ENCODE results near the gene CDC34.

The CDC34 gene, protein sequence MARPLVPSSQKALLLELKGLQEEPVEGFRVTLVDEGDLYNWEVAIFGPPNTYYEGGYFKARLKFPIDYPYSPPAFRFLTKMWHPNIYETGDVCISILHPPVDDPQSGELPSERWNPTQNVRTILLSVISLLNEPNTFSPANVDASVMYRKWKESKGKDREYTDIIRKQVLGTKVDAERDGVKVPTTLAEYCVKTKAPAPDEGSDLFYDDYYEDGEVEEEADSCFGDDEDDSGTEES

DNA sequence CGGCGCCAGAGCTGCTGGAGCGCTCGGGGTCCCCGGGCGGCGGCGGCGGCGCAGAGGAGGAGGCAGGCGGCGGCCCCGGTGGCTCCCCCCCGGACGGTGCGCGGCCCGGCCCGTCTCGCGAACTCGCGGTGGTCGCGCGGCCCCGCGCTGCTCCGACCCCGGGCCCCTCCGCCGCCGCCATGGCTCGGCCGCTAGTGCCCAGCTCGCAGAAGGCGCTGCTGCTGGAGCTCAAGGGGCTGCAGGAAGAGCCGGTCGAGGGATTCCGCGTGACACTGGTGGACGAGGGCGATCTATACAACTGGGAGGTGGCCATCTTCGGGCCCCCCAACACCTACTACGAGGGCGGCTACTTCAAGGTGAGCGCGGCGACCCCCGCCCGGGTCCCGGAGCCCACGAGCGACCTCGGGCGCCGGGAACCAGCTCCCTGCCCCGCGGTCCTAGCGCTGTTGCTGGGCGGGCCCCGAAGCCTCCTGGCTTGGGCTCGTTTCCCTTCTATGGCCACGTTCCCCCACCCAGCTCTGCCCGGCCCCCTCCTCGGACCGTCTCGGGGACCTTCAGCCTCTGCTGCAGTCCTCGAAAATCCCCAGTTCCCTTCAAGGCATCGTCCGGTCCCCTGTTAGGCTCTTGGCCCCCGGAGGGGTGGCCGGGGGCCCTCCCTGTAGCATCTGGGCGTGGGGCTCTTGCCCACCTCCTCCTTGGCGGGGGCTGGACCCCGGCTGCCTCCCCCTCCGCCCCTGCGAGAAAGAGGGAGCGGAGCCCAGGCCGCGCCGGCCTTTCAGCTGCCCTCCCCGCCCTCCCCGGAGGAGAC, at the start of gene CDC34:
CDC34 (plus strand) TSS at position 8 of the 808 bp plus-strand sequence; CDS start at position 180, 172 bp downstream.
- in situ Hi-C loops (cut with HindIII; ENCODE audit: low sequenced_read_pairs) = no loop called here

DNA sequence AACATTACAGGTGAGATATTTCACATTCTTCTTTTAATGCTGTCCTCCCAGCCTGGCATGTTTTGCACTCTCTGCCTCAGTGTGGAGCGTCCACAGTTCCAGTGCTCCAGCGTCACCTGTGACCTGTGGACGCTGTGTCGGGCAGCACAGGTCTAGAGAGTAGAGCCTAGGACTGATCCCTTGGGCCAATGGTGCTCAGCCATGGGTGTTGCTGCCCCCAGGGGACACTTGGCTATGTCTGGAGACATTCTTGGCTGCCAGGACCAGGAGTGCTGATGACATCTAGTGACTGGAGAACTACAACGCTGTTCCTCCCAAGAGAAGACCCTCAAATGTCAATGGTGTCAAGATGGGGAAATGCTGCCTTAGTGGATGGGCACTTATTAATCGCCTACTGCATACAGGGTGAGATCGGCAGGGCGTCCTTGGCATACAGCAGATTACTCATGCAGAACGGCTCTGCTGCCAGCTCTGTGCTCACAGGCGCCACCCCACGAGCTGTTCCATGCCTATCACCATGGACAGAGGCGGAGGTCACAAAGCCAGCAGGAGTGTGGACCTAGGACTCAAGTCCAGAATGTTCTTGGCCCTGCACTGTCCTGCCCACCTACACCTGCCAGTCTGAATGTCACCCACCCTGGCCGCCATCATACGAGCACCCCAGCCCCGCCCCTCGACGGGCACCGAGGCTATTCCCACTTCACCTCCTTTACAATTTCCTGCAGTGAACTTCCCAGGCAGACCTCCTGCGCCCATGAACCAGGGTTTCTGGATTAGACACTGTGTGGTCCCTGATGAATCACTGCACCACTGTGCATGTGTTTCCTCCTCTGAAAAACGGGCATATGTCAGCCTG, 49.1 kb upstream of the CDC34 start:
- in situ Hi-C loops (cut with HindIII; ENCODE audit: low sequenced_read_pairs) = no loop called here

DNA sequence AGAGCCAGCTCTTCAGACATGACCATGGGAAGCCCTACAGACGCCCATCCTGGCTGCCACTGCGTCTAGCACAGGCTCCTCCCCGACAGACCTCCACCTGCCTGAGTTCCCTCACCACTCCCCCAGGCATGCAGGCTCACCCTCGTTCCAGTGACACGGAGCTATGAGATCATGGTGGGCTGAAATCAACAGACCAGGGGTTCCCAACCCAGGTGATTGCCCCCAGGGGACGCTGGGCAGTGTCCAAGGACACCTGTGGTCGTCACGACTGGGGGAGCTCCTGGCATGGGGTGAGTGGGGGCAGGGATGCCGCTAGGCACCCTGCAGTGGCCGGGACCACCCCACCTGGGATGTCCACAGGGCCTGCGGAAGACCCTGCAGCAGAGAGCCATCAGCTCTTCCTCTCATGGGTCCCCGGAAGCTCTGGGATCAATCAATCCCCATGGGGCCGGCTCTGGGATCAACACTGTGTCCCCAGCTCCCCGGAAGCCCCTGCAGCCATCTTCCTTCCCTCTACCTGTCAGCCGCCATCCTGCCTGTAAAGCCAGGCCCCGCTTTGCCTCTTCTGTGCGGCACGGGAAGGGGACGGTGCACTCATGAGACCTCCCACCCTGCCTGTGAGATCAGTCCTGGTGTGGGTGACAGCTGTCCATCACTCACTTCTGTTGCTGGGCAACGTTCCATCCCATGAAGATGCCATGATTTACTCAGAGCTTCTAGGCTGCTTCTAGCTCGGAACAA, 48.1 kb upstream of the CDC34 start:
- in situ Hi-C loops (cut with HindIII; ENCODE audit: low sequenced_read_pairs) = no loop called here

DNA sequence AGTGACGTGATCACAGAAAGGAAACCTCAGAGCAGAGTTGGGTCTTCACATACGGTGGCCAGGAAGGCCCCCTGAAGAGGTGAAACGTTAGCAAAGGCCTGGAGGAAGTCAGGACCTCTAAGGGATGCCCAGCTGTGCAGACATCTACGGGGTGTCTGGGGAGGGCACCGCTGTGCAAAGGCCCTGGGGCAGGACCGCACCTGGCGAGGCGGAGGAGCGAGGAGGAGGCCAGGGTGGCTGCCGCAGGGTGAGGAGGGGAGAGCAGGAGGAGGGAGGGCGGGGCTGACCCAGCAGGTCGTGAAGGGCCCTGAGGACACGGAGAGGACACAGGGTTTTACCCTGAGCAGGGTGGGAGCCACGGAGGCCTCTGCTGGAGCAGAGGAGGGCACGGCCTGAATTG, 47.1 kb upstream of the CDC34 start:
- in situ Hi-C loops (cut with HindIII; ENCODE audit: low sequenced_read_pairs) = no loop called here

DNA sequence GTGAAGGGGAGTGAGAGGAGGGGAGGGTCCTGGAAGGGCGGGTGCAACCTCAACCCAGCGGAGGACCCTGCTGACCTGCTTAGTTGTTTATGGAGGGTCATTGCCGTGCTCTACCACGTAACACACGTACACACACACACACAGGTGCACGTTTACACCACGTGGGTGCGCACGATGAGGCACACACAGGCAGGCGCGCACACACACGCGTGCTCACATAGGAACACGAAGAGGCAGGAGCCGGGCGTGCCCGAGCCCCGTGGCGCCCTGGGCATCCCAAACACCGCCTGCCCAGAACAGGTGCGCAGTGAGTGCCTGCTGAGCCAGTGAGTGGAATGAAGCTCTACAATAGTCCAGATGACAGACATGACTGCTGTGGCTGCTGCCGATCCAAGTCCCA, 46.5 kb upstream of the CDC34 start:
- in situ Hi-C loops (cut with HindIII; ENCODE audit: low sequenced_read_pairs) = no loop called here

DNA sequence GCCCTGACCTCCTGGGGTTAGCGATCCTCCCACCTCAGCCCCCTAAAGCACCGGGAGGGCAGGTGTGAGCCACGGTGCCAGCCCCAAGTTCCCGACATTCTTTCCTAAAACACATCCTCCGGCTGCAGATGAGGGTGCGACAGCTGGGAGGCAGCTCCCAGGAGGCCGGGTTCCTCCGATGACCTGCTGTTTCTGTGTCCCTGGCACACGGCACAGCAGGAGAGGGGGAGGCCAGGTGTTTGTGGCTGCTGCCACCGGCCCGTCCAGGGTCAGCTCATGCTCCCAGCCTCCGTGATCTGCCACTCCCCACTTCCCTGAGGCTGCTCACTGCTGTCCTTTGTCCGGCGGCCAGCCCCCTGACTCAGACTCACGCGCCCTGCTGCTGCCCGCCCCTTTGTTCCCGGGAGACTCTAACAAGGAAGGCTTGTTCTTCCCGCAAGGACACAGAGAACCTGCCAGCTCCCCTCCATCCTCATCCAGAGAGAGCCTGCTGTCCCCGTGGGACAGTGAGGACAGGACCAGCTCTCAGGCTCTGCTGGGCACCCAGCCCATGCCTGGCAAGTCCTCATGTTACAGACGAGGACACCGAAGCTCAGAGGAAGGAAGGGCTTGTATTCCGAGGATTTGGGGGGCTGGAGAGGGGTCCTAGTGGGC, 45.9 kb upstream of the CDC34 start:
- in situ Hi-C loops (cut with HindIII; ENCODE audit: low sequenced_read_pairs) = no loop called here

DNA sequence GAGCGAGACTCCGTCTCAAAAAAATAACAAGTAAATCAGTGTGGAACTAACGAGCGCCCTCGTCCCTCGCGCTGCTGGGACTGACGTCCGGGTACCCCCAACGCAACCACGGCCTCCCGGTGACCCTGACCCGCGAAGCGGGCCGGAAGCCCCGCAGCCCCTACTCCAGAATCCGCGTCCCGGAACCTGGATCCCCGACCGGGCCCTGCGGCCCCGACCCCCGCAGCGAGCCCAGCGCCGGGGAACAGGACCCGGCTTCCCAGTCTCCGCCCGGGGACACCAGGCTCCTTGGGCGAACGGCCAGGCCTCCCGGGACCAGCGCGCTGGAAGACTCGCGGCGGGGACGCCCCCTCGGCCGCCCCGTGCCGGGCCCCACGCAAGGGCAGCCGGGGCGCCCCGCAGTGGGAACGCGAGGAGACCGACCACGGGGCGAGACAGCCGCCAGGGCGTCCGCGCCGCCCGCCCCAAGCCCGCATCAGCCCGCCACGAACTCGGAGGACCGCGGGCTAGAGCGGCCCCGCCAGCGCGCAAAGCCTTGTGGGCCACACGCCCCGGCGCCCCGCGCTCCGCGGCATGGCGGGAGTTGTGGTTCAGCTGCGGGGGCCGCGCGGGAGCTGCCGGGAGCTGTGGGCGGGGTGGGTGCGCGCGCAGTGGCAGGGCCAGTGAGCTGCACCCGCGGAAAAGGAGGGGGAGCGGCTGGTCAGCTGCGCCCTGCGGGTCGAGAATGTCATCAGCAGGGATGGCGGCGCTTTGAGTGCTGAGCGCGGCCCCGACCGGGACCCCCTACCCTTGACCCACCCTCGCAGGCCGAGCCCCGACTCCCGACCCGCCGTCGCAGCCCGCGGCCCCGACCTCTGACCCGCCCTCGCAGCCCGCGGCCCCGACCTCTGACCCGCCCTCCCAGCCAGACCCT, 42.8 kb upstream of the CDC34 start:
- in situ Hi-C loops (cut with HindIII; ENCODE audit: low sequenced_read_pairs) = no loop called here

DNA sequence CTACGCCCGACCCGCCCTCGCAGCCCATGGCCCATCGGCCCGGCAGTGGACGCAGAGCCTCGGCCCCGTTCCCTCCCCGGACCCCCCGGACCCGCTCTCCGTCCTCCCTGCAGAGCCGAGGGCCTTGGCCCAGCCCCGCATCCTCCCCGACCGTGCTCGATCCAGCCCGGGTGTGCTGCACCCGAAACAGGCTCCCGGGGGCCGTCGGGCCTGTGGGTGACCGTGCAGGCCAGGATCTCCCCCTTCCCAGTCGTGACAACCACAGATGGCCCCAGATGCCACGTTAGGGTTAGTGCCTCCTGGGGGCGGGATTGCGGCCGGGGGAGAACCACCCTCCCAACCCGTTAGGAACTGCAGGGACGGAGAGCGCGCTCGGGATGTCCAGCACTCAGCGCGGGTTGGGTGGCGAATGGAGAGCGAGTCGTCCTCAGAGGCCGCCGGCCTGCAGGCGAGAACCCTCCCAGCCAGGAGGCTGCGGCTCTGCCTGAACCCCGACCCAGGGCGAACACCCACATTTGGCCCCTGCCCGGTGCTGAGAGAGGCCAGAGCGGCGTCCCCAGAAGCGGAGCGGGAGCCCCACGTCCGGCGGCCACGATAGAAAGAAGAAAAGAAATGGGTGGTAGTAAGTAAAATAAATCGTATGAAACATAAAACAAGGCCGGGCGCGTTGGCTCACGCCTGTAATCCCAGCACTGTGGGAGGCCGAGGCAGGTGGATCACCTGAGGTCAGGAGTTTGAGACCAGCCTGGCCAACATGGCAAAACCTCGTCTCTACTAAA, 42.0 kb upstream of the CDC34 start:
- in situ Hi-C loops (cut with HindIII; ENCODE audit: low sequenced_read_pairs) = no loop called here

DNA sequence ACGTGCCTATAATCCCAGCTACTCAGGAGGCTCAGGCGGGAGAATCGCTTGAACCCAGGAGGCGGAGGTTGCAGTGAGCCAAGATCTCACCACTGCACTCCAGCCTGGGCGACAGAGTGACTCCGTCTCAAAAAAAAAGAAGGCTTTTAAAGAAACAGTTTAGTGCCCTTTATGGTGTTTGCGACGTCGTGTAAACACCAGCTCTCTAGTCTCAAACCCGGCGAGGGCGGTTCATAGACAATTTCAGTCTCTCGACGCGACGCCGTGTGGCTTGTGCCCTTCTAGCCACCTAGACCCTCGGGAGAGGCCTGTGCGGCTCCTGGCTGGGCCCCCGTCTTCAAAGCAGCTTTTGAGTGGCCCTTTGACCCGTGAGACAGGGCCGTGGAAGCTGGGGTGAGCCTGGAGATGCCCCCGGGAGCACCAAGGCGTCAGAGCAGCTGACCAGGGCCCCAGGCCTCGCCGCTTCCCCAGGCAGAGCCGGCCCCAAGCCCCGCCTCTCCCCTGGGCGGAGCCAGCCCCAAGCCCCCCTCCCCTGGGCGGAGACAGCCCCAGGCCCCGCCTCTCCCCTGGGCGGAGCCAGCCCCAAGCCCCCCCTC, 40.3 kb upstream of the CDC34 start:
- in situ Hi-C loops (cut with HindIII; ENCODE audit: low sequenced_read_pairs) = no loop called here

DNA sequence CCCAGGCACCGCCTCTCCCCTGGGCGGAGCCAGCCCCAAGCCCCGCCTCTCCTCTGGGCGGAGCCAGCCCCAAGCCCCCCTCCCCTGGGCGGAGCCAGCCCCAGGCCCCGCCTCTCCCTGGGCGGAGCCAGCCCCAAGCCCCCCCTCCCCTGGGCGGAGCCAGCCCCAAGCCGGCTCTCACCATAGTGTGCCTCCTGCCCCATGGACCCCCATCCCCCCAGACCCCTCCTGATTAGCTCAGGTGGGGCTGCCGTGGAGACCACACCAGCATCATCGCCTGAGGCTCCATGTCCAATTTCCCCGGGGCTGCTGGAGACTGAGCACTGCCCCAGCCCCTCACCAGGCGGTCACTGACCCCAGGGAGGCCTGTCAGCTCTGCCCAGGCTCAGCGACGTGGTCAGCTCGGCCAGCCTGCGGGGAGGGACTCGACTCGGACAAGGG, 39.4 kb upstream of the CDC34 start:
- in situ Hi-C loops (cut with HindIII; ENCODE audit: low sequenced_read_pairs) = no loop called here

DNA sequence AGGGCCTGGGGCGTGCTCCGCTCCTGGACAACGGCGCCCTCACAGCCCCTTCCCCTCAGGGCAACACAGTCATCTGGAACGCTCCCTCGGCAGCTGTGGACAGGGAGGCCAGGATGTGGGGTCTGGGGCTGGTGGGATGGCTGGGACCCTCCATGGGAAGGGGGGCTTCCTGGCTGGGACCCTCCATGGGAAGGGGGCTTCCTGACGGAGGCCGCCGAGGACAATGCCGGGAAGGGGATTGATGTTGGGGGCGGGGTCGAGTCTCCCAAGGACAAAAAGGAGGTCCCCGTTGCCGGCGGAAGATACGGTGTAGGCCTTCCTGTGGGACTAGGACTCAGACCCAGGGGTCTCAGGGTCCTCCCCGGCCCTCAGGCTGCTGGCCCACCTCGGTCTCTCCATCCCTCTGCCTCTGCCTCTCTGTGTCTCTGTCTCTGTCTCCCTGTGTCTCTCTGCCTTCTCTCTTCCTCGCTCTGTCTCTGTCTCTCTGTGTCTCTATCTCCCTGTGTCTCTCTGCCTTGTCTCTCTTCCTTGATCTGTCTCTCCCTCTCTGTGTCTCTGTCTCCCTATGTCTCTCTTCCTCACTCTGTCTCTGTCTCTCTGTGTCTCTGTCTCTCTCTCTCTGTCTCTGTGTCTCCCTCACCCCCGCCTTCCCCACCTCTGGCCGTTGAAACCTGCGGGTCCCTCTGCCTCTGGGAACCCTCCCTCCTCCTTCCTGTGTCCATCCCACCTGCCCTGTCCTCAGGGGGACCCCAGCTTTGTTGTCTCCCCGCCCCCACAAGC, 38.0 kb upstream of the CDC34 start:
- in situ Hi-C loops (cut with HindIII; ENCODE audit: low sequenced_read_pairs) = no loop called here

DNA sequence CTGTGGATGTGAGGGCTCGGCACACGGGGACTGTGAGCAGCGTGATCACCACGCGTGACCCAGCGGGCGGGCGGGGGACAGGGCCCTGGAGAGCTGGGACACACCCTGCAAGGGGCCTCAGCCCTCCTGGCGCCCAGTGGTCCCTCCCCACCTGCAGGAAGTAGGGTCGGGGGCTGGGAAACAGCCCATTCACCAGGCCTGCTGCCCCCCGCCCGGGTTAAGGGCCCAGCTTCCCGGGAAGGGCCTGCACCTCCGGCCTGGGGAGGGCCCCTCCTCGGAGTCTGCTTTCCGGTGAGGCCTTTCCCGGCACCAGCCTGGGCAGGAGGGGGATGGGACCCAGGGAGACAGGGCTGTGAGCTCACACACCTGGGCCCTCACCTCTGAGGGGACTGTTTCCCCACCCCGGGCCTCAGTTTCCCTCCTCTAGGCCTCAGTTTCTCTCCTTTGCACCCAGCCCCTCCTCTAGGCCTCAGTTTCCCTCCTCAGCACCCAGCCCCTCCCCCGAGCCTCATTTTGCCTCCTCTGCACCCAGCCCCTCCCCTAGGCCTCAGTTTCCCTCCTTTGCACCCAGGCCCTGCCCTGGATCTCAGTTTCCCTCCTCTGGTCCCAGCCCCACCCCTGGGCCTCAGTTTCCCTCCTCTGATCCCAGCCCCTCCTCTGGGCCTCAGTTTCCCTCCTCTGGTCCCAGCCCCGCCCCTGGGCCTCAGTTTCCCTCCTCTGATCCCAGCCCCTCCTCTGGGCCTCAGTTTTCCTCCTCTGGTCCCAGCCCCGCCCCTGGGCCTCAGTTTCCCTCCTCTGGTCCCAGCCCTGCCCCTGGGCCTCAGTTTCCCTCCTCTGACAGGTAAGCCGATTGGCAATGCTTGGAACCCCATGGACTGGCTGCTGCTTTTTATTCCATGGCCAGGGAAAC, 37.1 kb upstream of the CDC34 start:
- in situ Hi-C loops (cut with HindIII; ENCODE audit: low sequenced_read_pairs) = no loop called here

DNA sequence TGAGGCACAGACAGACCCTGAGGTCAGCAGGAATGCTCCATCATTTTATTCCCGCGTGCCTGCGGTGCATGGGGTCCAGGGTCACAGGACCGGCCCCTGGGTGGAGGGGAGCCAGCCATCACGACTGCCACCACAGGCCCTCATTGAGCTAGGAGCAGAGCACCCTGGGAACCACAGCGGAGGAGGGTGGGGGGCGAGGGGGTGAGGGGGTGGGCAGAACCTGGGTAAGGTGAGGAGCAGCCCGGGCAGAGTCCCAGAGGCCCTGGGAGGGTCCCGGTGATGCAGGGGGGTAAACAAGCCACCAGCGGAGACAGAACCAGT, 36.5 kb upstream of the CDC34 start:
- in situ Hi-C loops (cut with HindIII; ENCODE audit: low sequenced_read_pairs) = no loop called here

DNA sequence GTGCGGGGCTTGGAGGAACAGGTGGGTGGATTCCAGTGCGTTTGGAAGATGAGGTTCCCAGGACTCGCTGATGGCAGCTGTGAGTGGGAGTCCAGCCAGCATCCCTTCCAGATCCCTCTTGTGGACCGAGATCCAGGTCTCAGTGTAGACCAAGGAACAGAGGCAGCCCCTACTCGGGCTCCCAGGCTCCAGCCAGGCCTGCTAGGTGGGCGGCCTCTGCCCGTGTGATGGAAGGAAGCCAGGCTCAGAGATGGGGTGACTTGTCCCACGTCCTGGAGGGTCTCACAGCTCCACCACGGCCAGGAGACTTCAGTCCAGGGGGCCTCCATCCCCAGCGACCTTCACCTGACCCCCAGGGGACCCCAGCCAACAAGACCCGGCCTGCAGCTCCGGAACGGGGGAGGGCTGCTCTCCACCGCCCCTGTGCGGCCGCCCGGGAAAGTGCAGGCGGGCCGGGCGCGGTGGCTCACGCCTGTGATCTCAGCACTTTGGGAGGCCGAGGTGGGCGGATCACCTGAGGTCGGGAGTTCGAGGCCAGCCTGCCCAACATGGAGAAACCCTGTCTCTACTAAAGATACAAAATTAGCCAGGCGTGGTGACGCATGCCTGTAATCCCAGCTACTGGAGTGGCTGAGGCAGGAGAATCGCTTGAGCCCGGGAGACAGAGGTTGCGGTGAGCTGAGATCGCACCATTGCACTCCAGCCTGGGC, 36.0 kb upstream of the CDC34 start:
- in situ Hi-C loops (cut with HindIII; ENCODE audit: low sequenced_read_pairs) = no loop called here

DNA sequence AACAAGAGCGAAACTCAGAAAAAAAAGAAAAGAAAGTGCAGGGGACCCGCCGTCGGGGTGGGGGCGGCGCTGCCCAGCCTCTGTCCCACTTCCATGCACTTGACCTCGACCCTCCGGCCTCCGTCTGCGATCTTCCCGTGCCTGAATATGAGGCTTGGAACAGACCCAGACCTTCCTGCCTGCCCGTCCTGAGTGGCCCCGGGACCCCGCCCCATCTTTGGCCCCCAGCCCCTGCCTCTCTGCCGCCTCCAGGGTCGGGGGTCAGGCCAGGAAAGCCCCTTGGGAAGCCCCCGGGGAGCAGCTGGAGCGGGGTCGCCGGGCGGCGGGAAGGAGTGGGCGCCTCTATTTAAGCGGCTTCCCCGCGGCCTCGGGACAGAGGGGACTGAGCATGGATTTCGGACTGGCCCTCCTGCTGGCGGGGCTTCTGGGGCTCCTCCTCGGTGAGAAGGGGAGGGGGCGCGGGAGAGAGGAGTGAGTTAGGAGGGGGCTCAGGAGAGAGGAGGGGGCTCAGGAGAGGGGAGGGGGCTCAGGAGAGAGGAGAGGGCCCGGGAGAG, 35.4 kb upstream of the CDC34 start, which contains the start of gene MADCAM1:
MADCAM1 (plus strand) TSS at position 375 of the 554 bp plus-strand sequence; CDS start at position 389, 14 bp downstream.
- in situ Hi-C loops (cut with HindIII; ENCODE audit: low sequenced_read_pairs) = no loop called here
